Activated naive CD4-positive, alpha-beta T cell (primary cell): ENCODE results near the gene OR4D2.

ENCODE experiments used
- DNase-seq, 4 experiments: peaks; one replicate each; lab custom pipeline; 2025; lab: John Stamatoyannopoulos, UW

The OR4D2 gene

DNA sequence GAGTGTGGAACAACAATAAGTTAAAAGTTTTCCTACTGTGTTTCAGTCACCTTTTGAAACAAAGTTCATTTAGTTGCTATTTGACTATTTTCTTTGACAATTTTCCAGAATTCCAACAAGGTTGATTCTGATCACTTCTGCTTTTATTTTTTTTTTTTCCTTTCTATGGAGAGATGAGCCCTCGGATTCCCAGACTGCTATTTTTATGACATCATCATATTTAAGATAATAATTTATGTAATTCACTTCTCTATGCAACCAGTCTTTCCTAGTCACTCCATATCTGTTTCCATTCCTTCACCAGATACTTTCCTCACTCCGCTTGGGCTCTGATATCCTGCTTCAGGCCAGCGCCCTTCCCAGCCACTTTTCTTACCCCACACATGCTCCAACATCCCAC lies 8.1 kb downstream of the OR4D2 start:
- no peak for DNase-seq

- no peak for DNase-seq
These were observed 9.4 kb downstream of the OR4D2 start for GRCh38 chr17:58176200-58176599.

DNA sequence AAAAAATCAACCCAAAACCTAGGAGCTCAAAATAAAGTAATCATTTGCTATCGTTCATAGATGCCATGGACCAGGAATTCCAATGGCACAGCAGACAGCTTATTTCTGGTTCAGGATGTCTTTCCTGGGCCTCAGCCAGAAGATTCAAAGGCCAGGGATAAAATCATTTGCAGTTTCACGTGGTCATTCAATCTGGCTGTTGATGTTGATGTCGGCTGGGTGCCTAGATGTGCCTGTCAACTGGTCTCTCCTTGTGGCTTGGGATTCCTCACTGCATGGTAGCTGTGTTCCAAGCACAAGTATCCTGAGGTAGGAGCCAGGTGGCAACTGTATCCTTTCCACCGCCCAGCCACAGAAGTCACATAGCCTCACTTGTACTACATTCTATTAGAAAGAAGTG lies 15.0 kb downstream of the OR4D2 start:
- no peak for DNase-seq

DNA sequence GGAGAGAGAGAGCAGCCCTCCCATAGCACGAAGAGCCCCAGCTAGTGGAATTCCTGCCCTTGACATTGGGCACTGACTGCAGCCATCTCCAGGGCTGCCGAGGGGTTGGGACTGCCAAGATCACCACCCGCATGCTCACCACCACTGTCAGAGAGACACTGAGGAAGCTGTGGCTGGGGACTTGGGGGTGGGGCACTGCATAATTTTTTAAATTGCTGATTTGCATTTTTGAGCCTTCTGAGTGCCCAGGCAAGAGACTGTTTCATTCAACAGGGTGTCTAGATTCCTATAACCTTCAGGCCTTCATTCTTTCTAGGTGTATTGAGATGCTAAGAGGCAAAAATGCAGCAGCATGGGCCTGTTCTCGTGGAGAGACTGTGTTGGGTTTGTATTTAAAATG lies 16.7 kb downstream of the OR4D2 start:
- DNase-seq: no peak

GRCh38 chr17:58184308-58184985 lies 17.7 kb downstream of the OR4D2 start:
- DNase-seq: no peak

- no peak for DNase-seq
These were observed 18.4 kb downstream of the OR4D2 start for GRCh38 chr17:58184986-58185761.

- no peak for DNase-seq
These were observed 19.8 kb downstream of the OR4D2 start for GRCh38 chr17:58186591-58186990.

GRCh38 chr17:58187063-58187462 lies 20.3 kb downstream of the OR4D2 start:
- no peak for DNase-seq

GRCh38 chr17:58187675-58188074 lies 20.9 kb downstream of the OR4D2 start:
- no peak for DNase-seq

DNA sequence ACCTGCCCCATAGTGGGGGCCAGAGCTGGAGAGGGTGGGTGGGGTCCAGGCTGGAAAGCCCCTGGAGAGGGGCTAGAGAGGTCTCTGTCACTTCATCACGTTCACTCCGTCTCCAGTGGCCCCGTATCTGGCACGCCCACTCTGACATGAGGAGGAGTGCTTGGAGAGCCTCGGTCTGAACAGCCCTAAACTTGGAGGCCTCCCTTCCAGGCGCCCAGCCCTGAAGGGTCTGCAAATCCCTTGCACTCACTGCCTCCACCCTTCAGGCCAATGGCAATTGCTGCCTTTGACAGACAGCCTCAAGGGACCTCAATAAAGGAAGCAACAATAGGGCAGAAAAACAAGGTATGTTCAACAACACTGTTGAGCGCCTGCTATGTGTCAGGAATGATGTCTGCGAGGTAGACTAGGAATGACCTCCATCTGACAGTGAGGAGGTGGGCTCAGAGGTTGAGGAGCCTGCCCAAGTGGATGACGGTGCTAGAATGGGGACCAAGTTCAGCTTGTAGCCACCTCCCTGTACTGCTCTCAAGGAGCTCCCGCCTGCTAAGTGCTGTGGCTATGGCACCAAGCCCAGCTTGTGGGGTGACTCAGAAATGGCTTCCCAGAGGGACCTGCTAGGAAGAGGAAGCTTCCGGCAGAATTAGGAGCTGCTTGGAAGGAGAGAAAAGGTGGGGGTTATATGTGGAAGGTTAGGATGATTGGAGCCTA lies 22.8 kb downstream of the OR4D2 start:
- DNase-seq: no peak

DNA sequence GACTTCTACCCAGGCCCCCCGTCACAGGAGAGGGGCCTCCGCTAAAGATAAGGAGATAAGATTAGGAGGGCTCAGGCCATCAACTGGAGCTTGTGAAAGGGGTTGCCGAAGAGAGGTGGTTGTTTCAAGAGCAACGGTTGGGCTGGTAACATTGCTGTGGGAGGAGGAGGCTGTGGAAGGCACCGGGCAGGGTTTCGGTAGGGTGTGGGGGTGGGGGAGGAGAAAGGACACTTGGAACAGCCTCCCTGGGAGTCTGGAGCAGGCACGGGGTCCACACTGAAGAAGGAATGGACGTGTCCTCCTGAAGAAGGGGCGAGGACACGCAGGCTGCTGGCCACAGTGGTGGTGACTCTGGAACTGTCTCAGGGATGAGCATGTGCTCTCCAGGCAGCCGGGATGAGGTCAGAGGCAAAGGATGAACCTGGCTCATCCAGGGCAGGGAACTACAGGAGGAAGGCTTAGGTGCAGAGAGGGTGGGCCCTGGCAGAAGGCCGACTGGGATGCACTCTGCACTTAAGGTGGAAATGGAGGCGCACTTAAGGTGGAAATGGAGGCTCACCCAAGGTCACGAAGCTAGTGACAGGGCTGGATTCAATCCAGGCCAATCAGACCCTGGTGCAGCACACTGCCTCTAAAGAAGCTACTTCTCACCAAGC lies 24.6 kb downstream of the OR4D2 start:
- DNase-seq: no peak

- no peak for DNase-seq
These were observed 25.8 kb downstream of the OR4D2 start, which contains the start of gene EPX for GRCh38 chr17:58192612-58193011. TSS of gene EPX (plus strand) at chr17:58192726. CDS start at chr17:58192847, 121 bp downstream.

DNA sequence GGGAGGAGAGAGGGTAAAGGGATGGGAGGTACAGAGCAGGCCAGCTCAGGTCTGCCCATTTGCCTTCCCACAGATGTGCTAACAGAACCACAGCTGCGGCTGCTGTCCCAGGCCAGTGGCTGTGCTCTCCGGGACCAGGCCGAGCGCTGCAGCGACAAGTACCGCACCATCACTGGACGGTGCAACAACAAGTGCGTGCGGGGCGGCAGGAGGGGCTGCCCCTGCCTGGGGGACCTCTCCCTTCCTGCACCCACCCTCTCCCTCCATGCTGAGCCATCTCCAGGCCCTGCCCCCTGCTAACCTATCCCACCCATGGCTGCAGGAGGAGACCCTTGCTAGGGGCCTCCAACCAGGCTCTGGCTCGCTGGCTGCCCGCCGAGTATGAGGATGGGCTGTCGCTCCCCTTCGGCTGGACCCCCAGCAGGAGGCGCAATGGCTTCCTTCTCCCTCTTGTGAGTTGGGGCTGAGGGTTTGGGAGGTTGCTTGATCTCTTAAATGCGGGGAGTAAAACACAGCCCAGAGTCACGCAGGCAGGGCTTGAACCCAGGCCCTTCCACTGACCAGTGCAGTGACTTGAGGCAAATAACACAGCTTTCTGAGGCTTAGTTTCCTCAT lies 27.0 kb downstream of the OR4D2 start:
- DNase-seq: no peak

DNA sequence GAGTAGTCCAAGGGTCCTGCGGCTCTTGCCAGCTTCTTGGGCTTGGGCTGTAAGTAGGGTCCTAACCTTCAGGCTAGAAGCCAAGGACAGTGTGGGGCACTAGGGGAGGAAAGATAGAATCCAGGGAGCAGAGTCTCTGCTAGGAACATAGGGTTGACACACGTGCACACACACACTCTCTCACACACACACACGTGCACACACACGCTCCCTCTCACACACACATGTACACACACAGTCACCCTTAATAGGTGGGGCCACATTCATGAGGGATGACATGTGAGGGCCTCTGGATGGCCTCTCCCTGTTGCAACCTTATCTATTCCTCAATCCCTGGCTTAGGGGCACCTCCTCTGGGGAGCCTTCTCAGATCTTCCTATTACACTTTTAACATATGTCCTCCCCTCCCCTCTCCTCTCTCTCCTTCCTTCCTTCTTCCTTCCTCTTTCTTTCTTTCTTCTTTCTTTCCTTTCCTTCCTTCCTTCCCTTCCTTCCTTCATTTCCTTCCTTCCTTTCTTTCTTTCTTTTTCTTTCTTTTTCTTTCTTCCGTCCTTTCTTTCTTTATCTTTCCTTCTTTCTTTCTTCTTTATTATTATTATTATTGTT lies 28.8 kb downstream of the OR4D2 start:
- no peak for DNase-seq

DNA sequence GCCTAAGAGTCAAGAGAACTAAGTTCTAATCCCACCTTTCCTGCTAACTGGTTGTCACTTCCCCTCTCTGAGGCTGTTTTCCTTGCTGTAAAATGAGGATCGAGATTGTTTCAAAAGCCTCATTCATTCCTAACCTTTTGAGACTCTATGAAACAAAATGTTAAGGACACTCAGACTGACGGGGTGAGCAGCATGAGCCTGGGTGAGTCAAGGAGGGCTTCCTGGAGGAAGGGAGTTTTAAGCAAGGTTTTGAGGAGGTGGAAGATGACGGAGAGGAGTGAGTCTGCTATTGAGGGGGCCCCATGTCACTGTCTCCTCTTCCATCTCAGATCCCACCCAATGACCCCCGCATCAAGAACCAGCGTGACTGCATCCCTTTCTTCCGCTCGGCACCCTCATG lies 29.8 kb downstream of the OR4D2 start:
- DNase-seq: no peak

- peak; percentile 10 to 47 (median 29) for DNase-seq
These were observed 33.3 kb downstream of the OR4D2 start for GRCh38 chr17:58200024-58200633.

DNA sequence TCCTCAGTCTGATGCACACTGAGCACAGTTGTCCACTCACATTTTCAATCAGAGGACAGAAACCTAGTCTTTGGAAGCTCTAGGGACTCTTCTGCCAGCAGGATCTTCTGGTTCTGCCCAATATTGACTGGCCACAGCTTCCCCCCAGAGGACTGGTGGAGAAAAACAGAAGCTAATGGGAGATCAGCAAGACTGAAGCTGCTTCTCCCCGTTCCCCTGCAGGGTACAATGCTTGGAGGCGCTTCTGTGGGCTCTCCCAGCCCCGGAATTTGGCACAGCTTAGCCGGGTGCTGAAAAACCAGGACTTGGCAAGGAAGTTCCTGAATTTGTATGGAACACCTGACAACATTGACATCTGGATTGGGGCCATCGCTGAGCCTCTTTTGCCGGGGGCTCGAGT lies 36.1 kb downstream of the OR4D2 start:
- no peak for DNase-seq

DNA sequence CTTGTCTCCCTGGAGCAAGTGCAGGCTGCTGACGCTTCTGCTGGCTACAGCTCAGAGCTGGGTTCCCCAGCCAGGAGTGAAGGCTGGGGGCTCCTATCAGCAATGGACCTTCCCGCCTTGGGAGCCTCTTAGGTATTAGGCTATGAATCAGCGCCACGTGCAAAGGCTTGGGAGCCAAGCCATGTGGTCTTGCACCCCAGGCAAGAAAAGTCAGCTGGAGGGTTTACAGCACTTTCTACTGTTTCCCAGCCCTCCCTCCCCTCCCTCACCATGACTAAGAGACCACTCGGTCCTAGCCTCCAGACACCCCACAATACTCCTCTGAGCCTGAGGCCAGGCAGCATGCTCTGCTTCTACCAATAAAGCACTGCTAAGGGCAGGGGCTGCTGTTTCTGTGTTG lies 38.0 kb downstream of the OR4D2 start:
- DNase-seq: no peak

DNA sequence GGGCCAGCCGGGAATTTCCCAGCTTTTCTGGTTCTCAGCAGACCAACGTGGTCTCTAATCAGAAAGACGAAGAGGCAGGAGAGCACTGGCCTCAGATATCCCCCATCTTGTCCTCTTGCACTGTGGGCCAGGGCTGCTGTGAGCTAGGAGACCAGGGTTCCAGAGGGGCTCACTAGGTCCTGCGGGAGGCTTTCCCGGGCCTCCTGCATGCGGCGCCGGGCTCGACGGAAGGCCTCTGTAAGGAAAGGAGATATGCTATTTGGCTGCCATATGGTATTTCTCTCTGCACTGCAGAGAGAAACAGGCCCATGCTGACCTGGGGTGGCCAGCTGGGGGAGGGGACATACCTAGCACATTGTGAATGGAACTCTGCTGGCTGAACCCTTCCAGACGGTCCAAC lies 39.2 kb downstream of the OR4D2 start:
- no peak for DNase-seq

DNA sequence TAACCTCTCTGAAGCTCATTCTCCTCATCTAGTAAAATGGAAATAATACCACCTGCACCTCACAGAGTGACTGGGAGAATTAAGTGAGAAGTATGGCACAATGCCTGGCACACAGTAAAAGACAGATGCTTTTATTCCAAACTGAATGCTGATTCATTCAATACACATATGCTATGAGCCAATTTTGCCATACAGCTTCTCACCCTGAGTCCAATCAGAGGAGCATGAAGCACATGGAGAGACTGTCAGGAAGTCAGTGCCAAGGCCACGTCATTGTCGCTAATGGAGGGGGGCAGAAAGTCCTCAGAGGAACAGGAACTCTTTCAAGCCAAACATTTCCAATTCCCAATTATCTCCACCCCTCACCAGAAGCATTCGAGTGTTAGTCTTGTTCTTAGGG lies 40.7 kb downstream of the OR4D2 start:
- DNase-seq: no peak

DNA sequence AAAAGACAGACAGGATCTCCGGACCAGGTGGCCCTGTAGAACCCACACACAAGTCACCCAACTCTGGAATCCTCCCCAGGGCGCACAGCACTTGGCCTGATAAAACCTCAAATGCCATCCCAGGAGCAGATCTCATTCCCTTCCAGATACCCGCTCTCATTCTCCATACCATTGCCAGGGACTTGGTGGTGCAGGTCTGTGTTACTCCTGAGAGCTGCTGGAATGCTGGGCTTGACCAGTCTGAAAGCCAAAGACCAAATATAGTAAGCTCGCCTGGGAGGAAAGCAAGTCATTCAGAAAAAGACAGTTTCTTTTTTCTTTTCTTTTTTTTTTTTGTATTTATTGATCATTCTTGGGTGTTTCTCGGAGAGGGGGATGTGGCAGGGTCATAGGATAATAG lies 41.6 kb downstream of the OR4D2 start:
- no peak for DNase-seq
